RWPE1 (cell line): ENCODE data around the gene TMEFF1.
"Not testable (repeated sequence)": the region's sequence is repeated elsewhere in the genome, so short reads cannot be mapped to it uniquely, and the experiment has no call there.

Experiments used
- CTCF ChIA-PET: fragments of 350-600 bp; sonication (Branson Sonifier 250); formaldehyde crosslinking; extraction: SDS; loops from one replicate; lab custom pipeline; 2021; lab: Yijun Ruan, JAX
- POLR2A ChIA-PET: fragments of 400-600 bp; formaldehyde crosslinking; extraction: SDS; loops from one replicate; lab custom pipeline; 2020; ENCODE audit warnings: antibody characterized with exemption; ENCODE audit not compliant: low non-redundant PET; lab: Yijun Ruan, JAX
- DNase-seq: peaks from one replicate; pipeline ENCODE4 v3.0.0; 2012; ENCODE audit warnings: low spot score
- H3K27ac ChIP-seq: fragments of 450-650 bp; 2 replicates; pipeline ENCODE4 v1.5.1; 2017
- CTCF ChIP-seq: fragments of 450-650 bp; conservative IDR thresholded peaks from 2 replicates; pipeline ENCODE4 v1.5.1; 2017; ENCODE audit warnings: low read depth, mild to moderate bottlenecking

Gene TMEFF1

GRCh38 chr9:100437860-100438805, 34.8 kb upstream of the TMEFF1 start:
- no peak overlapping the region for H3K27ac ChIP-seq
- TF ChIP-seq CTCF: peak; percentile 100
- CTCF ChIA-PET: interaction anchor here (0.6 to 1.6 kb wide), 18 partner anchors 9 to 567 kb away, joined by 3 to 13 read pairs (median 4); partner anchors contain the start of gene MSANTD3
- DNase-seq: peak; percentile 77
- POLR2A ChIA-PET: no interaction called here

- no peak for TF ChIP-seq CTCF
- CTCF ChIA-PET: interaction anchor here (0.6 to 0.8 kb wide), 2 partner anchors 27 to 1689 kb away, joined by 4 to 6 read pairs; no protein-coding TSS in a partner anchor
- no peak for DNase-seq
Measured at GRCh38 chr9:100440071-100440470, 32.9 kb upstream of the TMEFF1 start.

GRCh38 chr9:100440487-100440886, 32.5 kb upstream of the TMEFF1 start:
- DNase-seq, POLR2A ChIA-PET, H3K27ac ChIP-seq: not testable (repeated sequence)
- CTCF ChIA-PET: interaction anchor here (0.6 to 0.8 kb wide), 2 partner anchors 27 to 1689 kb away, joined by 4 to 6 read pairs; no protein-coding TSS in a partner anchor

More at GRCh38 chr9:100440071-100440470, 32.9 kb upstream of the TMEFF1 start:
- H3K27ac ChIP-seq: no peak overlapping the region
- POLR2A ChIA-PET: no interaction called here

- TF ChIP-seq CTCF: no peak
- no peak overlapping the region for H3K27ac ChIP-seq
- POLR2A ChIA-PET: interaction anchor here (0.6 kb wide), 1 partner anchor 24 kb away, joined by 3 read pairs; no protein-coding TSS in a partner anchor
- DNase-seq: no peak
- CTCF ChIA-PET: interaction anchor here (0.6 kb wide), 1 partner anchor 31 kb away, joined by 4 read pairs; the partner anchor contains the start of gene TMEFF1
Measured at GRCh38 chr9:100441911-100442361, 31.0 kb upstream of the TMEFF1 start.

- no peak for DNase-seq
- no peak overlapping the region for H3K27ac ChIP-seq
- no peak for TF ChIP-seq CTCF
- ChIA-PET CTCF (no interaction called here), POLR2A (no interaction called here)
Measured at GRCh38 chr9:100443781-100444768, 28.9 kb upstream of the TMEFF1 start.

- TF ChIP-seq CTCF: no peak
- ChIA-PET CTCF (no interaction called here), POLR2A (no interaction called here)
- H3K27ac ChIP-seq: no peak overlapping the region
- no peak for DNase-seq
Measured at GRCh38 chr9:100445161-100445902, 27.6 kb upstream of the TMEFF1 start.
